K562 (cell line): ENCODE data around the gene MPST. TPM values are rescaled to one million over a fixed set of nuclear protein-coding genes. Genes with fewer than 3 reads are reported as not detected.

Experiments
- BCL6 ChIP-seq: fragments of 250-450 bp; sonication (Bioruptor Pico); IDR thresholded peaks from 2 replicates; pipeline ENCODE4 v1.4.0; 2020
- CTCF ChIP-seq, 3 experiments: IDR thresholded peaks in 2 of 3; conservative IDR thresholded peaks in 1 of 3; 2 replicates each; pipeline ENCODE4 v1.5.1; 2011 to 2012; ENCODE audit warnings: low read length in 3 of 3, mild to moderate bottlenecking in 3 of 3, control low read depth in 2 of 3, improper control_type of control experiment in 1 of 3, inconsistent platforms in 1 of 3, low read depth in 1 of 3, mixed read lengths in 1 of 3, moderate library complexity in 1 of 3; ENCODE audit not compliant: insufficient read depth in 2 of 3
- DPF2 ChIP-seq: fragments of 450-650 bp; IDR thresholded peaks from 2 replicates; pipeline ENCODE4 v1.6.1; 2016
- ESRRB ChIP-seq: fragments of 250-450 bp; sonication (Bioruptor Pico); IDR thresholded peaks from 2 replicates; pipeline ENCODE4 v1.5.0; 2020; ENCODE audit warnings: mild to moderate bottlenecking, moderate library complexity, borderline replicate concordance
- FOSL1 ChIP-seq: fragments of 200-800 bp; sonication (Bioruptor generic); conservative IDR thresholded peaks from 2 replicates; pipeline ENCODE4 v1.6.1; 2016; ENCODE audit warnings: missing genetic modification characterization, missing compliant biosample characterization
- GABPA ChIP-seq: fragments of 200-800 bp; sonication (Bioruptor generic); conservative IDR thresholded peaks from 2 replicates; pipeline ENCODE4 v1.6.1; 2016; ENCODE audit warnings: low read depth, missing genetic modification characterization, missing compliant biosample characterization
- ILK ChIP-seq: fragments of 450-650 bp; IDR thresholded peaks from 2 replicates; pipeline ENCODE4 v1.6.1; 2016; ENCODE audit warnings: missing genetic modification characterization, low read depth, mild to moderate bottlenecking, missing compliant biosample characterization, moderate library complexity, borderline replicate concordance
- L3MBTL2 ChIP-seq: fragments of 450-650 bp; IDR thresholded peaks from 2 replicates; pipeline ENCODE4 v1.6.1; 2016; ENCODE audit warnings: mild to moderate bottlenecking, moderate library complexity
- MEF2A ChIP-seq: IDR thresholded peaks from 2 replicates; pipeline ENCODE4 v1.6.1; 2011; ENCODE audit warnings: low read depth, mild to moderate bottlenecking, low read length, moderate library complexity; ENCODE audit not compliant: control insufficient read depth
- PATZ1 ChIP-seq: fragments of 250-450 bp; sonication (Bioruptor Pico); IDR thresholded peaks from 2 replicates; pipeline ENCODE4 v1.5.0; 2020; ENCODE audit warnings: mild to moderate bottlenecking, borderline replicate concordance
- SRSF3 ChIP-seq: fragments of 200-400 bp; formaldehyde crosslinking; IDR thresholded peaks from 2 replicates; pipeline ENCODE4 v1.6.1; 2016; ENCODE audit warnings: mild to moderate bottlenecking, low read length, moderate library complexity; ENCODE audit not compliant: insufficient read depth
- TARDBP ChIP-seq: fragments of 450-650 bp; IDR thresholded peaks from 2 replicates; pipeline ENCODE4 v1.6.1; 2016
- TCF3 ChIP-seq: sonication (generic); formaldehyde crosslinking; IDR thresholded peaks from 2 replicates; pipeline ENCODE4 v1.4.0; 2020; ENCODE audit warnings: mild to moderate bottlenecking, missing genetic modification reagents
- ZNF318 ChIP-seq, 2 experiments: fragments of 450-650 bp; IDR thresholded peaks; 2 replicates each; pipeline ENCODE4 v1.6.1; 2016; ENCODE audit warnings: mild to moderate bottlenecking in 2 of 2, borderline replicate concordance in 1 of 2, low read depth in 1 of 2, moderate library complexity in 1 of 2
- ZNF324 ChIP-seq: fragments of 250-450 bp; sonication (Bioruptor Pico); IDR thresholded peaks from 2 replicates; pipeline ENCODE4 v1.4.0; 2020; ENCODE audit warnings: mild to moderate bottlenecking
- ZSCAN32 ChIP-seq: fragments of 450-650 bp; formaldehyde crosslinking; IDR thresholded peaks from 2 replicates; pipeline ENCODE4 v1.4.0; 2020; ENCODE audit warnings: mild to moderate bottlenecking, moderate library complexity
- polyA plus RNA-seq, 8 experiments: library from polyadenylated mRNA; depleted of rRNA in 4 of 8; stranded (reverse) in 5 of 8; unstranded in 3 of 8; fragments of >200 nt; fragmentation: Nextera tagmentation in 2 of 8; fragmentation: Illumina TruSeq in 1 of 8; extraction: Ambion mirVana in 2 of 8; extraction: Trizol in 1 of 8; gene quantifications; 2 replicates each; pipeline versions ENCODE4 v1.2.1 to v1.2.3, GENCODE V29; 2011 to 2014; ENCODE audit warnings: inconsistent platforms in 1 of 8, missing spikeins in 1 of 8
- total RNA-seq, 7 experiments: library from RNA; depleted of rRNA in 6 of 7; stranded (reverse); fragments of >200 nt in 6 of 7; fragmentation: Illumina TruSeq in 2 of 7; extraction: Trizol in 2 of 7; gene quantifications; 2 replicates each; pipeline versions ENCODE4 v1.2.1 to v1.2.3, GENCODE V29; 2011 to 2021; ENCODE audit warnings: low replicate concordance in 1 of 7

The MPST gene
- total and polyA plus RNA-seq, 9 of the 15 experiments (the other 6 are each of a cell fraction or from before 2014, with no cell fraction given): 0.65 to 104 (median 24.3) TPM

- TF ChIP-seq TCF3 (CRISPR knock-in tag) (no peak), L3MBTL2 (no peak), GABPA (no peak), TARDBP (no peak), ILK (no peak), ZNF324 (CRISPR knock-in tag) (no peak), ESRRB (CRISPR knock-in tag) (no peak), FOSL1 (tag) (peak; percentile 71), ZSCAN32 (no peak), ZNF318 (IDR thresholded peaks at IDR 0.05; ENCODE audit: borderline replicate concordance in 1 of 2, low read depth in 1 of 2) (no peak), PATZ1 (CRISPR knock-in tag) (no peak), SRSF3 (no peak), DPF2 (0 out of 2 replicates have a peak, but pooled peaks have one; percentile 19), BCL6 (CRISPR knock-in tag) (no peak), CTCF (IDR thresholded peaks at IDR 0.05 in 2 of 3, conservative IDR thresholded peaks at IDR 0.05 in 1 of 3; ENCODE audit: insufficient read depth in 2 of 3, low read depth in 1 of 3, low read length in 3 of 3) (peak; percentile 35 to 37 (median 37); a peak in 4 of 6 replicates), MEF2A (no peak)
Measured at GRCh38 chr22:36998620-36999351, 20.8 kb upstream of the MPST start (continued).
